HEK293 (cell line): Measurements from ENCODE around the gene OR5M10.

Experiments used
- CTCF ChIA-PET: fragments of 350-600 bp; formaldehyde crosslinking; extraction: SDS; loops from one replicate; lab custom pipeline; 2021; ENCODE audit warnings: antibody characterized with exemption; lab: Yijun Ruan, JAX
- POLR2A ChIA-PET: fragments of 300-600 bp; formaldehyde crosslinking; extraction: SDS; loops from one replicate; lab custom pipeline; 2020; ENCODE audit warnings: antibody characterized with exemption, inconsistent platforms; lab: Yijun Ruan, JAX
- H3K27ac ChIP-seq: fragments of 200-500 bp; sonication (Bioruptor generic); 2 replicates; pipeline ENCODE4 v1.5.1; 2014; ENCODE audit warnings: low read depth, low read length, control low read depth, inconsistent platforms; ENCODE audit errors: extremely low read depth
- H3K36me3 ChIP-seq, 2 experiments: fragments of 200-500 bp in 1 of 2; sonication (Bioruptor generic) in 1 of 2; 1 replicate in 1 of 2; 2 replicates in 1 of 2; pipeline ENCODE4 v1.5.1; 2014 to 2017; ENCODE audit warnings: inconsistent platforms in 2 of 2, low read length in 2 of 2; ENCODE audit not compliant: control insufficient read depth in 2 of 2, insufficient read depth in 1 of 2
- H3K4me1 ChIP-seq: fragments of 200-500 bp; sonication (Bioruptor generic); 2 replicates; pipeline ENCODE4 v1.5.1; 2014; ENCODE audit warnings: mild to moderate bottlenecking, low read length, inconsistent platforms; ENCODE audit not compliant: control insufficient read depth, insufficient read depth
- H3K4me3 ChIP-seq: 2 replicates; pipeline ENCODE4 v1.5.1; 2011; ENCODE audit warnings: low read depth, mild to moderate bottlenecking, control low read depth, low read length, moderate library complexity
- H3K9me3 ChIP-seq: fragments of 200-500 bp; sonication (Bioruptor generic); 2 replicates; pipeline ENCODE4 v1.5.1; 2014; ENCODE audit warnings: low read depth, low read length, inconsistent platforms; ENCODE audit not compliant: control insufficient read depth, insufficient read depth
- GLIS2 ChIP-seq: fragments of 450-650 bp; formaldehyde crosslinking; IDR thresholded peaks from 2 replicates; pipeline ENCODE4 v1.5.1; 2016; ENCODE audit warnings: missing biosample characterization, missing genetic modification characterization
- MEIS1 ChIP-seq: sonication (generic); formaldehyde crosslinking; IDR thresholded peaks from 2 replicates; pipeline ENCODE4 v1.8.1; 2022; ENCODE audit warnings: missing genetic modification reagents, mild to moderate bottlenecking, borderline replicate concordance
- SP7 ChIP-seq: fragments of 450-650 bp; formaldehyde crosslinking; IDR thresholded peaks from 2 replicates; pipeline ENCODE4 v1.5.1; 2016; ENCODE audit warnings: missing biosample characterization, missing genetic modification characterization
- ZBTB11 ChIP-seq: fragments of 450-650 bp; formaldehyde crosslinking; conservative IDR thresholded peaks from 2 replicates; pipeline ENCODE4 v1.5.1; 2016; ENCODE audit warnings: low read depth, missing biosample characterization, missing genetic modification characterization
- ZBTB21 ChIP-seq: fragments of 450-650 bp; formaldehyde crosslinking; IDR thresholded peaks from 2 replicates; pipeline ENCODE4 v1.5.1; 2017; ENCODE audit warnings: missing biosample characterization, missing genetic modification characterization
- ZFP69B ChIP-seq: fragments of 450-650 bp; formaldehyde crosslinking; IDR thresholded peaks from 2 replicates; pipeline ENCODE4 v1.5.1; 2016; ENCODE audit warnings: missing biosample characterization, missing genetic modification characterization
- ZNF16 ChIP-seq: fragments of 450-650 bp; formaldehyde crosslinking; IDR thresholded peaks from 2 replicates; pipeline ENCODE4 v1.5.1; 2016; ENCODE audit warnings: low read depth, missing biosample characterization, missing genetic modification characterization
- ZNF274 ChIP-seq, 2 experiments: fragments of 200-500 bp in 1 of 2; fragments of 450-650 bp in 1 of 2; sonication (Bioruptor generic) in 1 of 2; formaldehyde crosslinking in 1 of 2; IDR thresholded peaks; 2 replicates each; pipeline versions ENCODE4 v1.5.1 to v1.6.1; 2014 to 2016; ENCODE audit warnings: borderline replicate concordance in 1 of 2, inconsistent platforms in 1 of 2, low read length in 1 of 2, missing biosample characterization in 1 of 2, missing genetic modification characterization in 1 of 2
- ZNF394 ChIP-seq: fragments of 450-650 bp; formaldehyde crosslinking; IDR thresholded peaks from 2 replicates; pipeline ENCODE4 v1.5.1; 2016; ENCODE audit warnings: missing biosample characterization, missing genetic modification characterization, mild to moderate bottlenecking, moderate library complexity, borderline replicate concordance
- ZNF416 ChIP-seq: fragments of 450-650 bp; formaldehyde crosslinking; IDR thresholded peaks from 2 replicates; pipeline ENCODE4 v1.5.1; 2016; ENCODE audit warnings: missing biosample characterization, missing genetic modification characterization
- ZNF776 ChIP-seq: fragments of 450-650 bp; formaldehyde crosslinking; IDR thresholded peaks from 2 replicates; pipeline ENCODE4 v1.5.0; 2017; ENCODE audit warnings: missing biosample characterization, missing genetic modification characterization, borderline replicate concordance
- TF ChIP-seq, protein P1 (sequence below): fragments of 450-650 bp; formaldehyde crosslinking; IDR thresholded peaks from 2 replicates; pipeline ENCODE4 v1.5.1; 2016; ENCODE audit warnings: missing biosample characterization, missing genetic modification characterization, borderline replicate concordance
- TF ChIP-seq, protein P2 (sequence below): fragments of 450-650 bp; formaldehyde crosslinking; IDR thresholded peaks from 2 replicates; pipeline ENCODE4 v1.5.1; 2016; ENCODE audit warnings: missing biosample characterization, missing genetic modification characterization
- TF ChIP-seq, protein P3 (sequence below): fragments of 450-650 bp; formaldehyde crosslinking; IDR thresholded peaks from 2 replicates; pipeline ENCODE4 v1.5.1; 2016; ENCODE audit warnings: missing biosample characterization, missing genetic modification characterization
- TF ChIP-seq, protein P4 (sequence below): fragments of 450-650 bp; formaldehyde crosslinking; IDR thresholded peaks from 2 replicates; pipeline ENCODE4 v1.5.0; 2017; ENCODE audit warnings: missing biosample characterization, missing genetic modification characterization, borderline replicate concordance

OR5M10 gene

DNA sequence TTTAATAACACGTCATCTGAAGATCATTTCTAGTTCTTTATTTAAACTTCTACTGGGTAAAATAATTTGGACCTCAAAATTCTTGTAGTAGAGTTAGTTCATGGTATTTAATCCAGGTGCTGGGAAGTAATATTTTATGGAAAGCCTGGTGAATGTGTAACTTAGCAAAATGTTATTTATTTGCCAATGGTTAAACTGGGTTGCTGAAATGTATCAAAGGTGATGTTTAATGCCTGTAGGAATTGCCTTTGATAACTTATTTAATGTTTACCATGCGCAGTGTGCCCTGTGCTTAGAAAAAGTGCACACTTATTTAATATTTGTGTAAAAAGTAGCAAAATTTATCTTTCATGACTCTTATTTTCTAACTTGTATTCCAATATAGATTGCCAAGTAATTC, 45.7 kb downstream of the OR5M10 start:
- Histone ChIP-seq H3K9me3 (no peaks in the 10 kb centered on the region), H3K27ac (no peak overlapping the region), H3K36me3 (no peaks in the 10 kb centered on the region), H3K4me3 (no peak overlapping the region), H3K4me1 (no peaks in the 10 kb centered on the region)
- CTCF ChIA-PET: no interaction called here
- no peak for TF ChIP-seq ZBTB11 (tag by site-specific recombination)
- TF ChIP-seq ZNF394 (tag by site-specific recombination): no peak
- TF ChIP-seq, protein P1, sequence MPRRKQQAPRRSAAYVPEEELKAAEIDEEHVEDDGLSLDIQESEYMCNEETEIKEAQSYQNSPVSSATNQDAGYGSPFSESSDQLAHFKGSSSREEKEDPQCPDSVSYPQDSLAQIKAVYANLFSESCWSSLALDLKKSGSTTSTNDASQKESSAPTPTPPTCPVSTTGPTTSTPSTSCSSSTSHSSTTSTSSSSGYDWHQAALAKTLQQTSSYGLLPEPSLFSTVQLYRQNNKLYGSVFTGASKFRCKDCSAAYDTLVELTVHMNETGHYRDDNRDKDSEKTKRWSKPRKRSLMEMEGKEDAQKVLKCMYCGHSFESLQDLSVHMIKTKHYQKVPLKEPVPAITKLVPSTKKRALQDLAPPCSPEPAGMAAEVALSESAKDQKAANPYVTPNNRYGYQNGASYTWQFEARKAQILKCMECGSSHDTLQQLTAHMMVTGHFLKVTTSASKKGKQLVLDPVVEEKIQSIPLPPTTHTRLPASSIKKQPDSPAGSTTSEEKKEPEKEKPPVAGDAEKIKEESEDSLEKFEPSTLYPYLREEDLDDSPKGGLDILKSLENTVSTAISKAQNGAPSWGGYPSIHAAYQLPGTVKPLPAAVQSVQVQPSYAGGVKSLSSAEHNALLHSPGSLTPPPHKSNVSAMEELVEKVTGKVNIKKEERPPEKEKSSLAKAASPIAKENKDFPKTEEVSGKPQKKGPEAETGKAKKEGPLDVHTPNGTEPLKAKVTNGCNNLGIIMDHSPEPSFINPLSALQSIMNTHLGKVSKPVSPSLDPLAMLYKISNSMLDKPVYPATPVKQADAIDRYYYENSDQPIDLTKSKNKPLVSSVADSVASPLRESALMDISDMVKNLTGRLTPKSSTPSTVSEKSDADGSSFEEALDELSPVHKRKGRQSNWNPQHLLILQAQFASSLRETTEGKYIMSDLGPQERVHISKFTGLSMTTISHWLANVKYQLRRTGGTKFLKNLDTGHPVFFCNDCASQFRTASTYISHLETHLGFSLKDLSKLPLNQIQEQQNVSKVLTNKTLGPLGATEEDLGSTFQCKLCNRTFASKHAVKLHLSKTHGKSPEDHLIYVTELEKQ (tag by site-specific recombination): no peak
- no peak for TF ChIP-seq ZFP69B (tag by site-specific recombination)
- TF ChIP-seq MEIS1 (CRISPR knock-in tag): no peak
- no peak for TF ChIP-seq ZNF274 (IDR thresholded peaks at IDR 0.05; ENCODE audit: low read length)
- TF ChIP-seq ZNF274 (tag by site-specific recombination; IDR thresholded peaks at IDR 0.05; ENCODE audit: borderline replicate concordance): no peak
- TF ChIP-seq, protein P2, sequence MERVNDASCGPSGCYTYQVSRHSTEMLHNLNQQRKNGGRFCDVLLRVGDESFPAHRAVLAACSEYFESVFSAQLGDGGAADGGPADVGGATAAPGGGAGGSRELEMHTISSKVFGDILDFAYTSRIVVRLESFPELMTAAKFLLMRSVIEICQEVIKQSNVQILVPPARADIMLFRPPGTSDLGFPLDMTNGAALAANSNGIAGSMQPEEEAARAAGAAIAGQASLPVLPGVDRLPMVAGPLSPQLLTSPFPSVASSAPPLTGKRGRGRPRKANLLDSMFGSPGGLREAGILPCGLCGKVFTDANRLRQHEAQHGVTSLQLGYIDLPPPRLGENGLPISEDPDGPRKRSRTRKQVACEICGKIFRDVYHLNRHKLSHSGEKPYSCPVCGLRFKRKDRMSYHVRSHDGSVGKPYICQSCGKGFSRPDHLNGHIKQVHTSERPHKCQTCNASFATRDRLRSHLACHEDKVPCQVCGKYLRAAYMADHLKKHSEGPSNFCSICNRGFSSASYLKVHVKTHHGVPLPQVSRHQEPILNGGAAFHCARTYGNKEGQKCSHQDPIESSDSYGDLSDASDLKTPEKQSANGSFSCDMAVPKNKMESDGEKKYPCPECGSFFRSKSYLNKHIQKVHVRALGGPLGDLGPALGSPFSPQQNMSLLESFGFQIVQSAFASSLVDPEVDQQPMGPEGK: no peak
- TF ChIP-seq ZNF776 (tag by site-specific recombination): no peak
- TF ChIP-seq GLIS2 (tag by site-specific recombination): no peak
- TF ChIP-seq ZNF16: no peak
- TF ChIP-seq ZNF416 (tag by site-specific recombination): no peak
- TF ChIP-seq, protein P3, sequence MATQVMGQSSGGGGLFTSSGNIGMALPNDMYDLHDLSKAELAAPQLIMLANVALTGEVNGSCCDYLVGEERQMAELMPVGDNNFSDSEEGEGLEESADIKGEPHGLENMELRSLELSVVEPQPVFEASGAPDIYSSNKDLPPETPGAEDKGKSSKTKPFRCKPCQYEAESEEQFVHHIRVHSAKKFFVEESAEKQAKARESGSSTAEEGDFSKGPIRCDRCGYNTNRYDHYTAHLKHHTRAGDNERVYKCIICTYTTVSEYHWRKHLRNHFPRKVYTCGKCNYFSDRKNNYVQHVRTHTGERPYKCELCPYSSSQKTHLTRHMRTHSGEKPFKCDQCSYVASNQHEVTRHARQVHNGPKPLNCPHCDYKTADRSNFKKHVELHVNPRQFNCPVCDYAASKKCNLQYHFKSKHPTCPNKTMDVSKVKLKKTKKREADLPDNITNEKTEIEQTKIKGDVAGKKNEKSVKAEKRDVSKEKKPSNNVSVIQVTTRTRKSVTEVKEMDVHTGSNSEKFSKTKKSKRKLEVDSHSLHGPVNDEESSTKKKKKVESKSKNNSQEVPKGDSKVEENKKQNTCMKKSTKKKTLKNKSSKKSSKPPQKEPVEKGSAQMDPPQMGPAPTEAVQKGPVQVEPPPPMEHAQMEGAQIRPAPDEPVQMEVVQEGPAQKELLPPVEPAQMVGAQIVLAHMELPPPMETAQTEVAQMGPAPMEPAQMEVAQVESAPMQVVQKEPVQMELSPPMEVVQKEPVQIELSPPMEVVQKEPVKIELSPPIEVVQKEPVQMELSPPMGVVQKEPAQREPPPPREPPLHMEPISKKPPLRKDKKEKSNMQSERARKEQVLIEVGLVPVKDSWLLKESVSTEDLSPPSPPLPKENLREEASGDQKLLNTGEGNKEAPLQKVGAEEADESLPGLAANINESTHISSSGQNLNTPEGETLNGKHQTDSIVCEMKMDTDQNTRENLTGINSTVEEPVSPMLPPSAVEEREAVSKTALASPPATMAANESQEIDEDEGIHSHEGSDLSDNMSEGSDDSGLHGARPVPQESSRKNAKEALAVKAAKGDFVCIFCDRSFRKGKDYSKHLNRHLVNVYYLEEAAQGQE (tag by site-specific recombination): no peak
- TF ChIP-seq, protein P4, sequence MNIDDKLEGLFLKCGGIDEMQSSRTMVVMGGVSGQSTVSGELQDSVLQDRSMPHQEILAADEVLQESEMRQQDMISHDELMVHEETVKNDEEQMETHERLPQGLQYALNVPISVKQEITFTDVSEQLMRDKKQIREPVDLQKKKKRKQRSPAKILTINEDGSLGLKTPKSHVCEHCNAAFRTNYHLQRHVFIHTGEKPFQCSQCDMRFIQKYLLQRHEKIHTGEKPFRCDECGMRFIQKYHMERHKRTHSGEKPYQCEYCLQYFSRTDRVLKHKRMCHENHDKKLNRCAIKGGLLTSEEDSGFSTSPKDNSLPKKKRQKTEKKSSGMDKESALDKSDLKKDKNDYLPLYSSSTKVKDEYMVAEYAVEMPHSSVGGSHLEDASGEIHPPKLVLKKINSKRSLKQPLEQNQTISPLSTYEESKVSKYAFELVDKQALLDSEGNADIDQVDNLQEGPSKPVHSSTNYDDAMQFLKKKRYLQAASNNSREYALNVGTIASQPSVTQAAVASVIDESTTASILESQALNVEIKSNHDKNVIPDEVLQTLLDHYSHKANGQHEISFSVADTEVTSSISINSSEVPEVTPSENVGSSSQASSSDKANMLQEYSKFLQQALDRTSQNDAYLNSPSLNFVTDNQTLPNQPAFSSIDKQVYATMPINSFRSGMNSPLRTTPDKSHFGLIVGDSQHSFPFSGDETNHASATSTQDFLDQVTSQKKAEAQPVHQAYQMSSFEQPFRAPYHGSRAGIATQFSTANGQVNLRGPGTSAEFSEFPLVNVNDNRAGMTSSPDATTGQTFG: no peak
- no peak for TF ChIP-seq ZBTB21 (tag by site-specific recombination)
- TF ChIP-seq SP7 (tag by site-specific recombination): no peak
- POLR2A ChIA-PET: no interaction called here
